Astrocyte (in vitro differentiated cells and primary cell): ENCODE results near the gene C19orf38. TPM values are rescaled to one million over a fixed set of nuclear protein-coding genes. Genes with fewer than 3 reads are reported as not detected.

ENCODE experiments used
- DNase-seq: peaks from one replicate; pipeline ENCODE4 v3.0.0-alpha.2; 2010; ENCODE audit warnings: low read depth
- FAIRE-seq: peaks from 2 replicates; lab custom pipeline; 2011; peaks lifted over from hg19 to GRCh38; lab: Jason Lieb, UNC
- H2AFZ ChIP-seq: 2 replicates; pipeline ENCODE4 v1.6.0; 2012; ENCODE audit warnings: low read depth, low read length, inconsistent platforms
- H3K27ac ChIP-seq: 2 replicates; pipeline ENCODE4 v1.5.1; 2011; ENCODE audit warnings: low read depth, low read length, inconsistent platforms
- H3K27me3 ChIP-seq: 2 replicates; pipeline ENCODE4 v1.6.0; 2011; ENCODE audit warnings: low read length, inconsistent platforms; ENCODE audit not compliant: insufficient read depth
- H3K36me3 ChIP-seq: 2 replicates; pipeline ENCODE4 v1.5.1; 2011; ENCODE audit warnings: low read length, inconsistent platforms; ENCODE audit not compliant: insufficient read depth
- H3K4me1 ChIP-seq: 2 replicates; pipeline ENCODE4 v1.5.1; 2011; ENCODE audit warnings: low read length, inconsistent platforms; ENCODE audit not compliant: insufficient read depth
- H3K4me2 ChIP-seq: 2 replicates; pipeline ENCODE4 v1.6.0; 2012; ENCODE audit warnings: low read length, inconsistent platforms
- H3K4me3 ChIP-seq: 2 replicates; pipeline ENCODE4 v1.5.1; 2011; ENCODE audit warnings: low read depth, mild to moderate bottlenecking, low read length, inconsistent platforms; ENCODE audit not compliant: insufficient read depth
- H3K79me2 ChIP-seq: 2 replicates; pipeline ENCODE4 v1.6.0; 2012; ENCODE audit warnings: mild to moderate bottlenecking, low read length, inconsistent platforms; ENCODE audit not compliant: insufficient read depth
- H3K9ac ChIP-seq: 2 replicates; pipeline ENCODE4 v1.6.0; 2012; ENCODE audit warnings: mild to moderate bottlenecking, low read length, inconsistent platforms
- H3K9me3 ChIP-seq: 2 replicates; pipeline ENCODE4 v1.5.1; 2012; ENCODE audit warnings: low read depth, mild to moderate bottlenecking, low read length, inconsistent platforms; ENCODE audit not compliant: insufficient read depth
- H4K20me1 ChIP-seq: 2 replicates; pipeline ENCODE4 v1.6.0; 2012; ENCODE audit warnings: low read length, inconsistent platforms; ENCODE audit not compliant: insufficient read depth
- H3K27ac Mint-ChIP-seq: one replicate; pipeline ENCODE4 v1.8.0; 2021; ENCODE audit warnings: mild to moderate bottlenecking, mixed read lengths; ENCODE audit not compliant: unreplicated experiment
- H3K27me3 Mint-ChIP-seq: one replicate; pipeline ENCODE4 v1.8.0; 2021; ENCODE audit warnings: low read depth, mixed read lengths; ENCODE audit not compliant: unreplicated experiment
- H3K36me3 Mint-ChIP-seq: one replicate; pipeline ENCODE4 v1.8.0; 2021; ENCODE audit warnings: low read depth, mixed read lengths; ENCODE audit not compliant: unreplicated experiment
- H3K4me1 Mint-ChIP-seq: one replicate; pipeline ENCODE4 v1.8.0; 2021; ENCODE audit warnings: low read depth, mixed read lengths; ENCODE audit not compliant: unreplicated experiment
- H3K4me3 Mint-ChIP-seq: one replicate; pipeline ENCODE4 v1.8.0; 2021; ENCODE audit warnings: mild to moderate bottlenecking, moderate library complexity, mixed read lengths; ENCODE audit not compliant: unreplicated experiment
- H3K9me3 Mint-ChIP-seq: one replicate; pipeline ENCODE4 v1.8.0; 2021; ENCODE audit warnings: mild to moderate bottlenecking, mixed read lengths; ENCODE audit not compliant: unreplicated experiment
- CTCF ChIP-seq: IDR thresholded peaks from 2 replicates; pipeline ENCODE4 v1.5.1; 2011; ENCODE audit warnings: low read depth, mild to moderate bottlenecking, inconsistent platforms, low read length, moderate library complexity; ENCODE audit not compliant: insufficient read depth
- EZH2 ChIP-seq: IDR thresholded peaks from 2 replicates; pipeline ENCODE4 v1.6.1; 2012; ENCODE audit warnings: mild to moderate bottlenecking, low read length, inconsistent platforms; ENCODE audit not compliant: insufficient read depth
- total RNA-seq: library from RNA; stranded (reverse); gene quantifications from 2 replicates; pipeline ENCODE4 v1.2.1, GENCODE V29; 2021

Gene C19orf38
- total RNA-seq, 1 donor from 2014 or later: 0.23 TPM

GRCh38 chr19:10887616-10888367 is 39.6 kb downstream of the C19orf38 start:
- no peaks in the 10 kb centered on the region for H3K27me3 Mint-ChIP-seq
- Histone ChIP-seq H3K9ac (no peak overlapping the region), H2AFZ (no peak overlapping the region), H3K79me2 (peaks cover 73% of the 10 kb centered on the region), H3K36me3 (no peaks in the 10 kb centered on the region), H3K27me3 (no peaks in the 10 kb centered on the region), H4K20me1 (peaks cover 81% of the 10 kb centered on the region), H3K9me3 (no peaks in the 10 kb centered on the region), H3K4me1 (peaks cover 12% of the 10 kb centered on the region), H3K4me3 (no peak overlapping the region), H3K4me2 (no peak overlapping the region), H3K27ac (no peak overlapping the region)
- no peak overlapping the region for H3K27ac Mint-ChIP-seq
- H3K9me3 Mint-ChIP-seq: no peaks in the 10 kb centered on the region
- FAIRE-seq: no peak
- TF ChIP-seq EZH2 (no peak), CTCF (no peak)
- no peak for DNase-seq
- peaks cover 20% of the 10 kb centered on the region for H3K4me1 Mint-ChIP-seq
- no peak overlapping the region for H3K4me3 Mint-ChIP-seq
- H3K36me3 Mint-ChIP-seq: no peaks in the 10 kb centered on the region

GRCh38 chr19:10888421-10888866 is 40.2 kb downstream of the C19orf38 start:
- peaks cover 67% of the 10 kb centered on the region for H3K79me2 ChIP-seq
- no peaks in the 10 kb centered on the region for H3K9me3 ChIP-seq
- H3K36me3 Mint-ChIP-seq: no peaks in the 10 kb centered on the region
- no peaks in the 10 kb centered on the region for H3K27me3 ChIP-seq
- no peak overlapping the region for H2AFZ ChIP-seq
- no peaks in the 10 kb centered on the region for H3K9me3 Mint-ChIP-seq
- TF ChIP-seq CTCF (no peak), EZH2 (no peak)
- H3K4me3 Mint-ChIP-seq: no peak overlapping the region
- H3K27me3 Mint-ChIP-seq: no peaks in the 10 kb centered on the region
- H3K9ac ChIP-seq: no peak overlapping the region
- H3K36me3 ChIP-seq: no peaks in the 10 kb centered on the region
- H3K4me2 ChIP-seq: no peak overlapping the region
- no peak overlapping the region for H3K27ac Mint-ChIP-seq
- H3K4me3 ChIP-seq: no peak overlapping the region
- FAIRE-seq (no peak), DNase-seq (no peak)
- peaks cover 20% of the 10 kb centered on the region for H3K4me1 Mint-ChIP-seq
- H3K27ac ChIP-seq: no peak overlapping the region
- H3K4me1 ChIP-seq: peaks cover 12% of the 10 kb centered on the region
- H4K20me1 ChIP-seq: peaks cover 79% of the 10 kb centered on the region

GRCh38 chr19:10889880-10890279 is 41.7 kb downstream of the C19orf38 start:
- Histone ChIP-seq H3K4me1 (peaks cover 15% of the 10 kb centered on the region), H3K79me2 (peaks cover 68% of the 10 kb centered on the region), H3K9me3 (no peaks in the 10 kb centered on the region), H3K4me2 (no peak overlapping the region), H3K36me3 (no peaks in the 10 kb centered on the region), H2AFZ (no peak overlapping the region), H3K4me3 (no peak overlapping the region), H4K20me1 (peaks cover 84% of the 10 kb centered on the region), H3K27me3 (no peaks in the 10 kb centered on the region), H3K9ac (no peak overlapping the region), H3K27ac (no peak overlapping the region)
- peaks cover 18% of the 10 kb centered on the region for H3K4me1 Mint-ChIP-seq
- TF ChIP-seq CTCF (no peak), EZH2 (no peak)
- no peaks in the 10 kb centered on the region for H3K9me3 Mint-ChIP-seq
- FAIRE-seq (no peak), DNase-seq (no peak)
- peaks cover 3% of the 10 kb centered on the region for H3K36me3 Mint-ChIP-seq
- no peak overlapping the region for H3K27ac Mint-ChIP-seq
- no peak overlapping the region for H3K4me3 Mint-ChIP-seq
- H3K27me3 Mint-ChIP-seq: no peaks in the 10 kb centered on the region
